ENCODE data around the gene KIT. TPM values are rescaled to one million over a fixed set of nuclear protein-coding genes. Genes with fewer than 3 reads are reported as not detected.

KIT gene
- polyA plus RNA-seq, 1 experiment = 3.3 TPM

DNA sequence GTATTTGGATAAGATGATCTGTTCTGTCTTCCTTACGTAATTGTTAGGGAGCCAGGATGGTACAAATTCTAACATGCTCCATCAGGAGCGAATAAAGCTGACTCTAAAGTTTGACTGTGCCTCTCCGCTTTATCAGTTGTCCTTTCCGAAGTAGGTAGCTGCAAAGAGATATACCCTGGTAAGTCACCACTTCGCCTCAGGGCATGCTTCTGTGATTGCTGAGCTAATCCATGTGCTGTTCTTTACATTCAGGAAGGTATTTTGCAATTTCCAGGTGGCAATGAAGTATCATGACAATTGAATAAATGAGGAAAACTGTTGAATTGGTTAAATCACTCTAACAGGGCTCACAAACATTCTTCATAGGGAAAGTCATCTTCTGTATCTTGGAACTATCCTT is 38.9 kb downstream of the KIT start:
- Histone ChIP-seq H3K4me3 (ENCODE audit: low read depth, low read length) (no peak overlapping the region), H3K27me3 (ENCODE audit: control insufficient read depth, insufficient read depth, low read length) (no peaks in the 10 kb centered on the region), H3K36me3 (ENCODE audit: control insufficient read depth, insufficient read depth, low read length) (no peaks in the 10 kb centered on the region)
- ChIA-PET POLR2A (no interaction called here), CTCF (interaction anchor here (1.2 to 1.3 kb wide), 2 partner anchors 9 to 11 kb away, joined by 3 read pairs; no protein-coding TSS in a partner anchor)
- TF ChIP-seq, protein P1, sequence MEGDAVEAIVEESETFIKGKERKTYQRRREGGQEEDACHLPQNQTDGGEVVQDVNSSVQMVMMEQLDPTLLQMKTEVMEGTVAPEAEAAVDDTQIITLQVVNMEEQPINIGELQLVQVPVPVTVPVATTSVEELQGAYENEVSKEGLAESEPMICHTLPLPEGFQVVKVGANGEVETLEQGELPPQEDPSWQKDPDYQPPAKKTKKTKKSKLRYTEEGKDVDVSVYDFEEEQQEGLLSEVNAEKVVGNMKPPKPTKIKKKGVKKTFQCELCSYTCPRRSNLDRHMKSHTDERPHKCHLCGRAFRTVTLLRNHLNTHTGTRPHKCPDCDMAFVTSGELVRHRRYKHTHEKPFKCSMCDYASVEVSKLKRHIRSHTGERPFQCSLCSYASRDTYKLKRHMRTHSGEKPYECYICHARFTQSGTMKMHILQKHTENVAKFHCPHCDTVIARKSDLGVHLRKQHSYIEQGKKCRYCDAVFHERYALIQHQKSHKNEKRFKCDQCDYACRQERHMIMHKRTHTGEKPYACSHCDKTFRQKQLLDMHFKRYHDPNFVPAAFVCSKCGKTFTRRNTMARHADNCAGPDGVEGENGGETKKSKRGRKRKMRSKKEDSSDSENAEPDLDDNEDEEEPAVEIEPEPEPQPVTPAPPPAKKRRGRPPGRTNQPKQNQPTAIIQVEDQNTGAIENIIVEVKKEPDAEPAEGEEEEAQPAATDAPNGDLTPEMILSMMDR (IDR thresholded peaks at IDR 0.05; ENCODE audit: insufficient read depth, low read depth, low read length) = no peak
- DNase-seq (ENCODE audit: low read depth) = no peak

DNA sequence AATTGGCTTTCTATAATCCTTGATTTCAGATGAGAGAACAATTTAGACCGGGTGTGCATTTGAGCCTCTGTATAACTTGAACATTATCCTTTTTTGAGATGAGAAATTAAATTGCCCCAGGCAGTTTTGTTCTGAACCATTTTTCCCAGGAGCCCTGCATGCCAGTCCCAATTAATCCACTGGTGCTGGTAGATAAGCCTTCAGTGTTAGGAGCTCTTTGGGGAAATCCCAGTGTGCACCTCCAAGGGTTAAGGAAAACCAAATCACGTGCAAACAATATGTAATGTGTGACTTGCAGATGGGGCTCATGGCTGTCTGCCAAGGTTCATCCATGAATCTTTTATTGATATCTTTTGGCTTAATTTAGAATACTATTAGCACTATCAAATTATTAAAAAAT is 43.2 kb downstream of the KIT start:
- Histone ChIP-seq H3K27me3 (ENCODE audit: control insufficient read depth, insufficient read depth, low read length) (no peaks in the 10 kb centered on the region), H3K36me3 (ENCODE audit: control insufficient read depth, insufficient read depth, low read length) (no peaks in the 10 kb centered on the region), H3K4me3 (ENCODE audit: low read depth, low read length) (no peak overlapping the region)
- ChIA-PET CTCF (no interaction called here), POLR2A (no interaction called here)
- DNase-seq (ENCODE audit: low read depth) = no peak
- TF ChIP-seq, protein P1 (IDR thresholded peaks at IDR 0.05; ENCODE audit: insufficient read depth, low read depth, low read length) = no peak

GRCh38 chr4:54703182-54703581 is 45.4 kb downstream of the KIT start:
- no peak for DNase-seq (ENCODE audit: low read depth)
- Histone ChIP-seq H3K36me3 (ENCODE audit: control insufficient read depth, insufficient read depth, low read length) (no peaks in the 10 kb centered on the region), H3K4me3 (ENCODE audit: low read depth, low read length) (no peak overlapping the region), H3K27me3 (ENCODE audit: control insufficient read depth, insufficient read depth, low read length) (no peaks in the 10 kb centered on the region)
- ChIA-PET CTCF (interaction anchor here (0.6 to 1.0 kb wide), 2 partner anchors 22 to 1296 kb away, joined by 3 read pairs; no protein-coding TSS in a partner anchor), POLR2A (no interaction called here)
- TF ChIP-seq, protein P1 (IDR thresholded peaks at IDR 0.05; ENCODE audit: insufficient read depth, low read depth, low read length) = no peak

GRCh38 chr4:54707406-54707805 is 49.6 kb downstream of the KIT start:
- H3K27me3 ChIP-seq (ENCODE audit: control insufficient read depth, insufficient read depth, low read length) = no peaks in the 10 kb centered on the region
- no peaks in the 10 kb centered on the region for H3K36me3 ChIP-seq (ENCODE audit: control insufficient read depth, insufficient read depth, low read length)
- CTCF ChIA-PET = no interaction called here
- POLR2A ChIA-PET = no interaction called here
- no peak overlapping the region for H3K4me3 ChIP-seq (ENCODE audit: low read depth, low read length)
- DNase-seq (ENCODE audit: low read depth) = no peak
- TF ChIP-seq, protein P1 (IDR thresholded peaks at IDR 0.05; ENCODE audit: insufficient read depth, low read depth, low read length) = no peak

GRCh38 chr4:54708339-54709279 is 50.9 kb downstream of the KIT start:
- Histone ChIP-seq H3K36me3 (ENCODE audit: control insufficient read depth, insufficient read depth, low read length) (no peaks in the 10 kb centered on the region), H3K4me3 (ENCODE audit: low read depth, low read length) (no peak overlapping the region), H3K27me3 (ENCODE audit: control insufficient read depth, insufficient read depth, low read length) (no peaks in the 10 kb centered on the region)
- no peak for DNase-seq (ENCODE audit: low read depth)
- POLR2A ChIA-PET = no interaction called here
- TF ChIP-seq, protein P1 (IDR thresholded peaks at IDR 0.05; ENCODE audit: insufficient read depth, low read depth, low read length) = no peak
- CTCF ChIA-PET = no interaction called here
